GM08714 (cell line): Measurements from ENCODE around the gene VASN.
A peak's percentile ranks its signal among the peaks of the same experiment; 100 is the strongest.

Source experiments
- H3K4me3 ChIP-seq: fragments of 200-500 bp; sonication (Bioruptor generic); 2 replicates; pipeline ENCODE4 v1.5.1; 2014; ENCODE audit warnings: mild to moderate bottlenecking, low read length, inconsistent platforms
- ZNF274 ChIP-seq: IDR thresholded peaks from 2 replicates; pipeline ENCODE4 v1.6.1; 2012; ENCODE audit warnings: mild to moderate bottlenecking, low read depth, low read length

The VASN gene

GRCh38 chr16:4414187-4414917 is 42.7 kb downstream of the VASN start:
- no peak for TF ChIP-seq ZNF274
- H3K4me3 ChIP-seq: peak overlapping the region; percentile 64; the same call in 1 of the 2 replicates

DNA sequence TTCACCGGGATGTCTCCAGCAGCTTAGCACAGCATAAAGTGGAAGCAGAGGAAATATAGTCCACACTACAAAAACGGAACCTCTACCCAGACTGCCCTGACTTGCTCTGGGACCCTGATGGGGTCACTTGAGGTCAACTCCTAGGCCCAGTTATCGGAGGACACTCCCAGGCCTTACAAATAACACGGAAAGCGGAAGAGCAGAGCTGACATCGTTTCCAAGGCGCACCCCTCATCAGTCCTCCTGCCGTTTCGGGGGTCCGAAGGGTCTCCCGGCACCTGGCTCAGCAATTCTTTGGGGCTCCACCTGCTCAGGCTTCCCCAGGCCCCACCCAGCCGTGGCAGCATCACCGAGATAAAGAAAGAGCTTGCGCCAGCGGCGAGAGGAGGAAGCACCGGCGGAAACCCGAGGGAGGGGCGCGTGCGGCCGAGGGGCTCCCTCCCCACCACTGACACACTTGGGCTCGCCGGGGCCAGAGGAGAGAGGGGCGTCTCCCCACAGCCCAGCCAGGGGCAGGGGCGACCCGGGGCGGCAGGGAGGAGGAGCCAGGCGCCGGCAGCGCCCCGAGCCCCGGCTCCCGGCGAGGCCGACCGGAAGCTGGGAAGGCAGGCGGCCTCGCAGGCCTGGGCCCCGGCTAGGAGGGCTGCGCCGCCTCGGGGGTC is 44.0 kb downstream of the VASN start:
- TF ChIP-seq ZNF274: no peak
- peak overlapping the region; percentile 64 for H3K4me3 ChIP-seq

DNA sequence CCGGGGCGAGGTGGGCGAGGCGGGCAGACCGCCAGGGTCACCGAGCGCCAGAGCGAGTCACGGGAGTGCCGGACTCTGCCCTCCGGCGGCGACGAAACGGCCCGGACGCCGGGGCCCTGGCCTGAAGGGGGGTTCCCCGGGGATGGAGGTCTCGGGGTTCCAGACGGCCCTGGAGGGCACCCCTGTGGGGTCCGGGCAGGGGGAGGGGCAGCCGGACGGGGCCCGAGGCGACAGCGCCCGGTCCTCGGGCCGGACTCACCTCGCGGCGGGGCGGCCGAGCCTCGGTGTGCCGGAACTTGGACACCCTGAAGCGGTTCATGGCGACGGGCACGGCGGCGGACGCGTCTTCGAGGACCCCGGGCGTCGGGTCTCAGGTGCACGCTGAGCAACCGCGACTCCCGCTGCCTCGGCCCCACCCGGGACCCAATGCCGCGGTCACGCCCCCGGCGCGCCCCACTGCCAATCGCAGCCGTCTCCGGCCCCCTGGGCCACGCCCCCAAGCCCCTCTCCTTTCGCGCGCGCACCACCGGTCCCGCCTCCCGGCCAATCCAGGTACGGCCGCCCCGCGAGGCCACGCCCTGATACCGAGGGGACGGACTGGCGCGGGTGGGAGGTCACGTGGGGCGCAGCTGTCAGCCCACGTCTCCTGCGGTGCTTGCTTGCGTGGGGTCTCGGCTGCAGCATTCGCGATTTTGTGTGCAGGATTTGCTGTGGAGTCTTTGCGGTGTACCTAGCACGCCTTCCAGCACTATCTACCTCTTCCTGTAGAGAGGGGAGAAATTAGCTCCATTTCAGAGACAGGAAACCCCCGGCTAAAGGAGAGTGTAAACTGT is 44.8 kb downstream of the VASN start, which contains the start of gene CORO7:
TSS of gene CORO7 (minus strand) at position 397 of the 833 bp plus-strand sequence. CDS start at position 319, 78 bp downstream.
- H3K4me3 ChIP-seq: peak within 1 kb of the TSS; percentile 64
- TF ChIP-seq ZNF274: no peak

GRCh38 chr16:4419402-4419959 is 47.8 kb downstream of the VASN start:
- H3K4me3 ChIP-seq: no peak overlapping the region
- no peak for TF ChIP-seq ZNF274

- H3K4me3 ChIP-seq: no peak overlapping the region
- TF ChIP-seq ZNF274: no peak
Observed at GRCh38 chr16:4420505-4421105, 49.0 kb downstream of the VASN start.

DNA sequence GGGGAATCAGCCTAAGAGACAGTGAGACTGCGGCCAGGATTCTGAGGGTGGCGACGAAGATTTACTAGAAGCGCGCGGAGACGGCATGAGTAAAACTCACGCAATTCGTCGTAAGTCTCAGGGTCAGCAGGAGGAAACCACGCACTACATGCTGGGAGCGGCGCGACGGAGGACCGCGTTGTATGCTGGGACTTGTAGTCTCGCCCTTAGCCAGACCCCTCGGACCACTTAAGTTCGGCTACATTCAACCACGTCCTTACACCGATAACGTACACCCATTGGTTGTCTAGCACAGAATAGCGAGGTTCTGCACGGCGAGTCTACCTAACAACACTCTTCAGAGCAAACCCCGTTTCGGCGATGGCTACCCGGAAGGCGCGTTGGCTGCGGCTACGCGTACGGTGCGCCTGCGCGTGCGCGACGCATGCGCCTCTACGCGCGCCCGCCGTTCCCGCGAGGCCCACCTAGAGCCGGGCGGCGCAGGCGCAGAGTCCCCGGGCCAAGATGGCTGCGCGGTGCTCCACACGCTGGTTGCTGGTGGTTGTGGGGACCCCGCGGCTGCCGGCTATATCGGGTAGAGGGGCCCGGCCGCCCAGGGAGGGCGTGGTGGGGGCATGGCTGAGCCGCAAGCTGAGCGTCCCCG is 53.9 kb downstream of the VASN start, which contains the start of gene DNAJA3:
TSS of gene DNAJA3 (plus strand) at position 491 of the 643 bp plus-strand sequence. CDS start at position 505, 14 bp downstream.
- peak within 1 kb of the TSS; percentile 89 for H3K4me3 ChIP-seq
- TF ChIP-seq ZNF274: no peak

GRCh38 chr16:4426021-4426684 is 54.5 kb downstream of the VASN start:
- no peak for TF ChIP-seq ZNF274
- peak overlapping the region; percentile 89 for H3K4me3 ChIP-seq

DNA sequence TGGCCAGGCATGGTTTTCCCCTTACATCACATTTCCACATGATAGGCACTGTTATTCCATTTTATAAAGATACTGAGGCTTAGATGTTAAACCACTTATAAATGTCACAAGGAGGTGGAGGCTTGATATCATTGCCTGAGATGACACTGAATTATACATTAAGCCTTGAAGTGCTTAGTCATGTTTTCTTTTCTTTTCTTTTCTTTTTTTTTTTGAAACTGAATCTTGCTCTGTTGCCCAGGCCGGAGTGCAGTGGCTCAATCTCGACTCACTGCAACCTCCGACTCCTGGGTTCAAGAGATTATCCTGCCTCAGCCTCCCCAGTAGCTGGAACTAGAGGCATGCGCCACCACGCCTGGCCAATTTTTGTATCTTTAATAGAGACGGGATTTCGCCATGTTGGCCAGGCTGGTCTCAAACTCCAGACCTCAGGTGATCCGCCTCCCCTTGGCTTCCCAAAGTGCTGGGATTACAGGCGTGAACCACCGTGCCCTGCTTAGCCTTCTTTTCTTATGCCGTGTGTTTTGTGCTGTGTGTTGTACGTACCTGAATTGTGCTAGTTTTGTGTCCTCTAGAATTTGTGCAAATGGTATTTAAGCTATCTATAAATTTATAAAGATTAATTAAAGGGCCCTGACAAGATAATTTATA is 55.2 kb downstream of the VASN start:
- H3K4me3 ChIP-seq: peak overlapping the region; percentile 89
- TF ChIP-seq ZNF274: no peak

DNA sequence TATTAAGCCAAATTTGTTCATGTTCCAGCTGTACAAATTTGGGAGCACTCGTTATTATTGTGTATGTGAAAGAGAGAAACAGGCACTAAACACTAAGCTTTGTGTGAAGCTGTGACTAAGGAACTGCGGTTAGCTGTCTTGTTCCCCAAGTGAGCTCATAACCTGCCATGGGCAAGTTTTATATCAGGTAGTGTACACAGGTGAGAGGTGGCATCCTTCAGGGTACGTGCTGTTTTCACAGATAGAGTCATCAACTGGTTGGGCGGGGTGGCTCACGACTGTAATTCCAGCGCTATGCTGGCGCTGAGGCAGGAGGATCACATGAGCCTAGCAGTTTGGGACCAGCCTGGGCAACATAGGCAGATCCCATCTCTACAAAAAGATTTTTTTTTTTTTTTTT is 56.9 kb downstream of the VASN start:
- no peak overlapping the region for H3K4me3 ChIP-seq
- no peak for TF ChIP-seq ZNF274

DNA sequence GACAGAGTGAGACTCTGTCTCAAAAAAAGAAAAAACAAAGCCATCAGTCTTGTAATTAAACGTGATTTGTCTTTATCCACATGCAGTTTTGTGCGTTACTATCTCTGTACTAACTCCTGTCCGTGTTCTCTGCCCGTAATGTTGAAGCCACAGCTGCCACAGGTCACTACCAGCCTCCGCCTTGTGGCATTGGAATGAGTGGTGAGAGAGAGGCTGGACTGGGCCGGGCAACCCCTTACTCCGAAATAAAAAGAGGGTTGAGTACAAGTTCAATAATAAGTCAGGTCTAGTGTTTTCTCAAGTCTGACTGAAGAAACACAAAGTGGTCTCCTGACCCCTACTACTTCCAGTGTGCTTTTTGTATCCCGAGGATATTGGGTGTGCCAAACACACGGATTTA is 59.4 kb downstream of the VASN start:
- no peak overlapping the region for H3K4me3 ChIP-seq
- no peak for TF ChIP-seq ZNF274
